K562 (cell line): ENCODE results near the gene CNPY4. TPM values are rescaled to one million over a fixed set of nuclear protein-coding genes. Genes with fewer than 3 reads are reported as not detected.

ENCODE experiments used
- ATAC-seq: fragments of 200-7000 bp; cut with Tn5 transposase; 3 replicates; pipeline ENCODE4 v1.9.1; 2020; ENCODE audit warnings: moderate library complexity
- BruUV-seq: library from RNA; stranded (reverse); fragments of 400-500 nt; replicated peaks from 2 replicates; lab custom pipeline; 2021; lab: Mats Ljungman, UMichigan
- CTCF ChIA-PET: fragments of 300-600 bp; formaldehyde crosslinking; extraction: SDS; loops from one replicate; lab custom pipeline; 2021; ENCODE audit warnings: low intra/inter-chr PET ratio; lab: Yijun Ruan, JAX
- POLR2A ChIA-PET: fragments of 300-600, 350-650 bp; sonication (Branson Sonifier 250); formaldehyde crosslinking; extraction: SDS; loops from one replicate; lab custom pipeline; 2021; ENCODE audit warnings: antibody characterized with exemption, inconsistent platforms; lab: Yijun Ruan, JAX
- DNase-seq, 4 experiments: peaks; one replicate each; pipeline versions ENCODE4 v3.0.0 to v3.0.0-alpha.2; 2011 to 2018; ENCODE audit warnings: low spot score in 3 of 4, mixed read lengths in 3 of 4; ENCODE audit errors: extremely low read depth in 1 of 4
- FAIRE-seq: peaks from 2 replicates; lab custom pipeline; 2011; peaks lifted over from hg19 to GRCh38; lab: Jason Lieb, UNC
- H2AFZ ChIP-seq: 2 replicates; pipeline ENCODE4 v1.6.0; 2011; ENCODE audit warnings: low read depth, low read length, control low read depth, inconsistent platforms
- H3K27ac ChIP-seq: fragments of 200-600 bp; 3 replicates; pipeline ENCODE4 v1.8.0; 2011; ENCODE audit warnings: low read depth, mild to moderate bottlenecking, control low read depth, inconsistent platforms, low read length, moderate library complexity, mixed read lengths; ENCODE audit errors: extremely low read depth
- H3K27me3 ChIP-seq, 2 experiments: fragments of 300-600 bp in 1 of 2; 2 replicates in 1 of 2; 3 replicates in 1 of 2; pipeline versions ENCODE4 v1.6.0 to v1.8.0; 2011; ENCODE audit warnings: inconsistent platforms in 2 of 2, low read length in 2 of 2, mild to moderate bottlenecking in 1 of 2, mixed read lengths in 1 of 2, moderate library complexity in 1 of 2; ENCODE audit not compliant: control insufficient read depth in 2 of 2, insufficient read depth in 2 of 2
- H3K36me3 ChIP-seq: fragments of 300-600 bp; 3 replicates; pipeline ENCODE4 v1.8.0; 2011; ENCODE audit warnings: mild to moderate bottlenecking, low read length, inconsistent platforms; ENCODE audit not compliant: control insufficient read depth, insufficient read depth
- H3K4me1 ChIP-seq, 2 experiments: fragments of 200-600 bp in 1 of 2; replicated peaks in 1 of 2; 2 replicates in 1 of 2; 3 replicates in 1 of 2; pipeline versions ENCODE4 v1.5.1 to v1.8.0; 2011; ENCODE audit warnings: inconsistent platforms in 2 of 2, low read length in 2 of 2, mild to moderate bottlenecking in 1 of 2, mixed read lengths in 1 of 2, moderate library complexity in 1 of 2; ENCODE audit not compliant: control insufficient read depth in 2 of 2, insufficient read depth in 2 of 2
- H3K4me2 ChIP-seq: 2 replicates; pipeline ENCODE4 v1.6.1; 2011; ENCODE audit warnings: low read length, control low read depth, inconsistent platforms, mixed read lengths; ENCODE audit not compliant: insufficient read depth
- H3K4me3 ChIP-seq: fragments of 200-600 bp; sonication (generic), shearing (Covaris generic); 2 replicates; pipeline ENCODE4 v1.5.1; 2016; ENCODE audit warnings: control low read depth, inconsistent platforms
- H3K79me2 ChIP-seq: fragments of 200-600 bp; 3 replicates; pipeline ENCODE4 v1.8.0; 2011; ENCODE audit warnings: low read length, inconsistent platforms; ENCODE audit not compliant: control insufficient read depth, insufficient read depth
- H3K9ac ChIP-seq, 2 experiments: 2 replicates each; pipeline versions ENCODE4 v1.6.0 to v1.6.1; 2011; ENCODE audit warnings: low read depth in 2 of 2, low read length in 2 of 2, control low read depth in 1 of 2, inconsistent platforms in 1 of 2, mild to moderate bottlenecking in 1 of 2, mixed read lengths in 1 of 2; ENCODE audit not compliant: insufficient read depth in 1 of 2
- H3K9me1 ChIP-seq: one replicate; pipeline ENCODE4 v1.6.0; 2011; ENCODE audit warnings: inconsistent platforms, mild to moderate bottlenecking, low read length, moderate library complexity; ENCODE audit not compliant: control insufficient read depth, insufficient read depth
- H3K9me3 ChIP-seq: replicated peaks from 2 replicates; pipeline ENCODE4 v1.5.1; 2011; ENCODE audit warnings: low read depth, low read length, inconsistent platforms; ENCODE audit not compliant: control insufficient read depth, insufficient read depth
- H4K20me1 ChIP-seq: replicated peaks from 2 replicates; pipeline ENCODE4 v1.6.1; 2011; ENCODE audit warnings: low read length, inconsistent platforms, mixed read lengths; ENCODE audit not compliant: control insufficient read depth, insufficient read depth
- AFF1 ChIP-seq, 2 experiments: fragments of 450-650 bp; IDR thresholded peaks; 2 replicates each; pipeline ENCODE4 v1.6.1; 2018; ENCODE audit warnings: mild to moderate bottlenecking in 2 of 2, low read depth in 1 of 2; ENCODE audit not compliant: partially characterized antibody in 2 of 2
- CBX2 ChIP-seq: fragments of 200-600 bp; sonication (generic); IDR thresholded peaks from one replicate; pipeline ENCODE4 v1.6.1; 2012; ENCODE audit warnings: mild to moderate bottlenecking, low read length, inconsistent platforms; ENCODE audit not compliant: insufficient read depth, poor library complexity, severe bottlenecking
- DPF2 ChIP-seq: fragments of 450-650 bp; IDR thresholded peaks from 2 replicates; pipeline ENCODE4 v1.6.1; 2016
- ERF ChIP-seq: fragments of 450-650 bp; formaldehyde crosslinking; IDR thresholded peaks from 2 replicates; pipeline ENCODE4 v1.4.0; 2020; ENCODE audit warnings: mild to moderate bottlenecking, mixed read lengths
- ESRRA ChIP-seq: fragments of 450-650 bp; IDR thresholded peaks from 2 replicates; pipeline ENCODE4 v1.6.1; 2014; ENCODE audit warnings: low read depth, mild to moderate bottlenecking, moderate library complexity, borderline replicate concordance
- HDAC8 ChIP-seq: fragments of 450-650 bp; IDR thresholded peaks from 2 replicates; pipeline ENCODE4 v1.6.1; 2016; ENCODE audit warnings: mild to moderate bottlenecking, missing genetic modification characterization, moderate library complexity, missing compliant biosample characterization
- KDM2B ChIP-seq: fragments of 250-450 bp; sonication (Bioruptor Pico); IDR thresholded peaks from 2 replicates; pipeline ENCODE4 v1.8.0; 2021; ENCODE audit warnings: mild to moderate bottlenecking, moderate library complexity
- MITF ChIP-seq: IDR thresholded peaks from 2 replicates; pipeline ENCODE4 v1.6.1; 2014; ENCODE audit warnings: antibody characterized with exemption
- NEUROD1 ChIP-seq: fragments of 150-350 bp; IDR thresholded peaks from 2 replicates; pipeline ENCODE4 v1.6.1; 2014; ENCODE audit warnings: borderline replicate concordance, low read length, low read depth; ENCODE audit not compliant: partially characterized antibody
- NFXL1 ChIP-seq: fragments of 450-650 bp; formaldehyde crosslinking; IDR thresholded peaks from 2 replicates; pipeline ENCODE4 v1.4.0; 2021; ENCODE audit warnings: mild to moderate bottlenecking
- PPARD ChIP-seq: fragments of 250-450 bp; sonication (Bioruptor Pico); IDR thresholded peaks from 2 replicates; pipeline ENCODE4 v1.8.0; 2022; ENCODE audit warnings: inconsistent platforms, mild to moderate bottlenecking, moderate library complexity
- PURB ChIP-seq: sonication (generic); formaldehyde crosslinking; IDR thresholded peaks from 2 replicates; pipeline ENCODE4 v1.9.0; 2021; ENCODE audit warnings: low read depth, mild to moderate bottlenecking, missing genetic modification reagents
- SMAD4 ChIP-seq: fragments of 250-450 bp; sonication (Bioruptor Pico); conservative IDR thresholded peaks from 2 replicates; pipeline ENCODE4 v1.8.0; 2021; ENCODE audit warnings: inconsistent platforms, mild to moderate bottlenecking, moderate library complexity
- THAP12 ChIP-seq: fragments of 250-450 bp; sonication (Bioruptor Pico); IDR thresholded peaks from 2 replicates; pipeline ENCODE4 v1.9.0; 2021; ENCODE audit warnings: mild to moderate bottlenecking, inconsistent platforms
- ZNF23 ChIP-seq: fragments of 250-450 bp; sonication (Bioruptor Pico); IDR thresholded peaks from 2 replicates; pipeline ENCODE4 v1.4.0; 2020; ENCODE audit warnings: mild to moderate bottlenecking
- ZNF644 ChIP-seq: fragments of 200-800 bp; sonication (Bioruptor generic); IDR thresholded peaks from 2 replicates; pipeline ENCODE4 v1.6.1; 2016; ENCODE audit warnings: low read depth, missing genetic modification characterization, missing compliant biosample characterization
- ZNF778 ChIP-seq: fragments of 450-650 bp; formaldehyde crosslinking; IDR thresholded peaks from 2 replicates; pipeline ENCODE4 v1.4.0; 2020; ENCODE audit warnings: mild to moderate bottlenecking, moderate library complexity
- WGBS: fragments of 100-300 bp; shearing (Covaris generic); methylation state at CpG from one replicate; pipeline ENCODE4 v1.1.6; 2016; ENCODE audit warnings: low coverage, mixed read lengths; ENCODE audit not compliant: insufficient coverage; ENCODE audit errors: missing lambda C conversion rate; 5-methylcytosine and 5-hydroxymethylcytosine counted together
- in situ Hi-C: fragments of 300-500 bp; cut with MboI; formaldehyde crosslinking; loops from 4 replicates; pipeline ENCODE4 v1.15.0; 2018; ENCODE audit warnings: inconsistent platforms, mixed read lengths
- intact Hi-C: fragments of 100-400 bp; cut with micrococcal nuclease; formaldehyde crosslinking; loops from 2 replicates; pipeline ENCODE4 v1.14.2; 2022
- polyA plus RNA-seq, 8 experiments: library from polyadenylated mRNA; depleted of rRNA in 4 of 8; stranded (reverse) in 5 of 8; unstranded in 3 of 8; fragments of >200 nt; fragmentation: Nextera tagmentation in 2 of 8; fragmentation: Illumina TruSeq in 1 of 8; extraction: Ambion mirVana in 2 of 8; extraction: Trizol in 1 of 8; gene quantifications; 2 replicates each; pipeline versions ENCODE4 v1.2.1 to v1.2.3, GENCODE V29; 2011 to 2014; ENCODE audit warnings: inconsistent platforms in 1 of 8, missing spikeins in 1 of 8
- total RNA-seq, 7 experiments: library from RNA; depleted of rRNA in 6 of 7; stranded (reverse); fragments of >200 nt in 6 of 7; fragmentation: Illumina TruSeq in 2 of 7; extraction: Trizol in 2 of 7; gene quantifications; 2 replicates each; pipeline versions ENCODE4 v1.2.1 to v1.2.3, GENCODE V29; 2011 to 2021; ENCODE audit warnings: low replicate concordance in 1 of 7

The CNPY4 gene
- total and polyA plus RNA-seq, 9 of the 15 experiments (the other 6 are each of a cell fraction or from before 2014, with no cell fraction given): 1.9 to 11.2 (median 7.0) TPM

GRCh38 chr7:100163871-100164270, 44.4 kb downstream of the CNPY4 start:
- intact Hi-C loops: no loop called here
- TF ChIP-seq KDM2B (CRISPR knock-in tag) (no peak), PURB (no peak), NFXL1 (no peak), NEUROD1 (no peak), CBX2 (no peak), THAP12 (no peak), MITF (no peak), SMAD4 (no peak), ZNF778 (CRISPR knock-in tag) (no peak), ZNF644 (tag) (no peak), HDAC8 (tag) (no peak), ERF (no peak), ESRRA (no peak), DPF2 (no peak), ZNF23 (CRISPR knock-in tag) (no peak), AFF1 (IDR thresholded peaks at IDR 0.05; ENCODE audit: low read depth in 1 of 2, partially characterized antibody in 2 of 2) (no peak), PPARD (no peak)

More at GRCh38 chr7:100163871-100164270, 44.4 kb downstream of the CNPY4 start:
- no TSS peak for BruUV-seq
- H3K36me3 ChIP-seq: no peaks in the 10 kb centered on the region
- H2AFZ ChIP-seq: no peak overlapping the region
- ChIA-PET CTCF (no interaction called here), POLR2A (interaction anchor here (0.6 kb wide), 1 partner anchor 9 kb away, joined by 4 read pairs; no protein-coding TSS in a partner anchor)
- 73% methylated on average over 5 of the region's 5 CpGs for WGBS
- H3K27me3 ChIP-seq: no peaks in the 10 kb centered on the region
- no peaks in the 10 kb centered on the region for H4K20me1 ChIP-seq
- FAIRE-seq (no peak), DNase-seq (no peak), ATAC-seq (no peak)
- peaks cover 40 to 48% of the 10 kb centered on the region in 2 experiments for H3K4me1 ChIP-seq
- H3K9me1 ChIP-seq: no peaks in the 10 kb centered on the region
- H3K79me2 ChIP-seq: no peaks in the 10 kb centered on the region
- no peak overlapping the region for H3K4me2 ChIP-seq
- H3K27ac ChIP-seq: no peak overlapping the region
- in situ Hi-C loops: no loop called here
- peak overlapping the region in 1 of 2 experiments; percentile 41; a peak in 1 of 4 replicates for H3K9ac ChIP-seq
- H3K4me3 ChIP-seq: no peak overlapping the region
- H3K9me3 ChIP-seq: no peaks in the 10 kb centered on the region
